DND-41 (cell line): ENCODE measurements around the gene ZFHX3.

Experiments
- ATAC-seq: fragments of 200-7000 bp; cut with Tn5 transposase; 3 replicates; pipeline ENCODE4 v1.9.1; 2021; ENCODE audit warnings: low read depth; ENCODE audit not compliant: insufficient read depth
- DNase-seq: peaks from one replicate; pipeline ENCODE4 v3.0.0-alpha.2; 2020
- H2AFZ ChIP-seq: 2 replicates; pipeline ENCODE4 v1.6.0; 2012; ENCODE audit warnings: low read depth, low read length
- H3K27ac ChIP-seq: 2 replicates; pipeline ENCODE4 v1.5.1; 2012; ENCODE audit warnings: low read length, inconsistent platforms
- H3K27me3 ChIP-seq: fragments of 200-600 bp; sonication (generic); 2 replicates; pipeline ENCODE4 v1.6.0; 2012; ENCODE audit warnings: low read length, mild to moderate bottlenecking, inconsistent platforms; ENCODE audit not compliant: insufficient read depth, poor library complexity
- H3K36me3 ChIP-seq: 2 replicates; pipeline ENCODE4 v1.5.1; 2012; ENCODE audit warnings: low read length, inconsistent platforms; ENCODE audit not compliant: insufficient read depth
- H3K4me1 ChIP-seq: 2 replicates; pipeline ENCODE4 v1.5.1; 2012; ENCODE audit warnings: mild to moderate bottlenecking, low read length; ENCODE audit not compliant: insufficient read depth
- H3K4me2 ChIP-seq: 2 replicates; pipeline ENCODE4 v1.6.0; 2012; ENCODE audit warnings: mild to moderate bottlenecking, moderate library complexity, low read length, inconsistent platforms; ENCODE audit not compliant: insufficient read depth
- H3K4me3 ChIP-seq, 2 experiments: fragments of 200-600 bp in 1 of 2; shearing (Covaris generic) in 1 of 2; 2 replicates each; pipeline ENCODE4 v1.5.1; 2012 to 2016; ENCODE audit warnings: inconsistent platforms in 2 of 2, low read length in 2 of 2, mild to moderate bottlenecking in 2 of 2, low read depth in 1 of 2, moderate library complexity in 1 of 2
- H3K79me2 ChIP-seq: 2 replicates; pipeline ENCODE4 v1.6.0; 2012; ENCODE audit warnings: low read length, inconsistent platforms; ENCODE audit not compliant: insufficient read depth
- H3K9ac ChIP-seq: 2 replicates; pipeline ENCODE4 v1.6.0; 2012; ENCODE audit warnings: low read depth, mild to moderate bottlenecking, inconsistent platforms, low read length, moderate library complexity
- H3K9me3 ChIP-seq: 2 replicates; pipeline ENCODE4 v1.5.1; 2012; ENCODE audit warnings: low read length, moderate library complexity, mild to moderate bottlenecking, inconsistent platforms; ENCODE audit not compliant: insufficient read depth, severe bottlenecking
- H4K20me1 ChIP-seq: 2 replicates; pipeline ENCODE4 v1.6.0; 2012; ENCODE audit warnings: low read length; ENCODE audit not compliant: insufficient read depth
- CTCF ChIP-seq: IDR thresholded peaks from 2 replicates; pipeline ENCODE4 v1.5.1; 2012; ENCODE audit warnings: borderline replicate concordance, low read length, moderate library complexity, mild to moderate bottlenecking; ENCODE audit not compliant: poor library complexity, severe bottlenecking; ENCODE audit errors: extremely low read depth
- EZH2 ChIP-seq: IDR thresholded peaks from 3 replicates; pipeline ENCODE4 v1.6.1; 2012; ENCODE audit warnings: borderline replicate concordance, low read depth, mild to moderate bottlenecking, moderate library complexity, low read length, inconsistent platforms; ENCODE audit not compliant: severe bottlenecking

ZFHX3 gene

GRCh38 chr16:73025856-73026210 is 22.1 kb downstream of the ZFHX3 start:
- Histone ChIP-seq H3K4me1 (no peaks in the 10 kb centered on the region), H3K4me2 (no peak overlapping the region), H3K4me3 (no peak overlapping the region), H2AFZ (no peak overlapping the region), H3K27me3 (no peaks in the 10 kb centered on the region), H3K9ac (no peak overlapping the region), H3K79me2 (no peaks in the 10 kb centered on the region), H3K27ac (no peak overlapping the region), H3K36me3 (no peaks in the 10 kb centered on the region), H3K9me3 (no peaks in the 10 kb centered on the region), H4K20me1 (peaks cover 33% of the 10 kb centered on the region; the same call in 1 of the 2 replicates)
- DNase-seq (no peak), ATAC-seq (no peak)
- TF ChIP-seq CTCF = no peak
- TF ChIP-seq EZH2 = no peak

- no peak overlapping the region for H3K4me2 ChIP-seq
- ATAC-seq (no peak), DNase-seq (no peak)
- no peaks in the 10 kb centered on the region for H3K36me3 ChIP-seq
- H2AFZ ChIP-seq = no peak overlapping the region
- H4K20me1 ChIP-seq = peaks cover 33% of the 10 kb centered on the region; the same call in 1 of the 2 replicates
- no peaks in the 10 kb centered on the region for H3K4me1 ChIP-seq
- H3K27me3 ChIP-seq = no peaks in the 10 kb centered on the region
- no peak overlapping the region for H3K4me3 ChIP-seq
- H3K9ac ChIP-seq = no peak overlapping the region
- TF ChIP-seq CTCF = no peak
- no peak for TF ChIP-seq EZH2
- no peak overlapping the region for H3K27ac ChIP-seq
- no peaks in the 10 kb centered on the region for H3K79me2 ChIP-seq
- H3K9me3 ChIP-seq = no peaks in the 10 kb centered on the region
Observed at GRCh38 chr16:73025151-73025855, 22.6 kb downstream of the ZFHX3 start.

- no peak overlapping the region for H3K4me3 ChIP-seq
- DNase-seq = no peak
- no peak overlapping the region for H3K27ac ChIP-seq
- peaks cover 33% of the 10 kb centered on the region; the same call in 1 of the 2 replicates for H4K20me1 ChIP-seq
- TF ChIP-seq CTCF (no peak), EZH2 (no peak)
- ATAC-seq = no peak
- H2AFZ ChIP-seq = no peak overlapping the region
- no peak overlapping the region for H3K4me2 ChIP-seq
- H3K9me3 ChIP-seq = no peaks in the 10 kb centered on the region
- no peaks in the 10 kb centered on the region for H3K27me3 ChIP-seq
- H3K4me1 ChIP-seq = no peaks in the 10 kb centered on the region
- H3K9ac ChIP-seq = no peak overlapping the region
- H3K79me2 ChIP-seq = no peaks in the 10 kb centered on the region
- H3K36me3 ChIP-seq = no peaks in the 10 kb centered on the region
Observed at GRCh38 chr16:73024571-73025105, 23.3 kb downstream of the ZFHX3 start.
